Fibroblast of lung (primary cell): ENCODE data around the gene GRID1. TPM values are rescaled to one million over a fixed set of nuclear protein-coding genes. Genes with fewer than 3 reads are reported as not detected.

Experiments
- DNase-seq, 2 donors: peaks; one replicate each; pipeline versions ENCODE4 v3.0.0 to v3.0.0-alpha.2; 2010; ENCODE audit warnings: low read depth in 2 of 2
- H2AFZ ChIP-seq: 2 replicates; pipeline ENCODE4 v1.5.1; 2012; ENCODE audit warnings: low read length, control low read depth, inconsistent platforms
- H3K27ac ChIP-seq: 2 replicates; pipeline ENCODE4 v1.5.1; 2011; ENCODE audit warnings: low read length, control low read depth; ENCODE audit not compliant: insufficient read depth
- H3K27me3 ChIP-seq: 2 replicates; pipeline ENCODE4 v1.5.1; 2011; ENCODE audit warnings: mild to moderate bottlenecking, low read length; ENCODE audit not compliant: control insufficient read depth, insufficient read depth
- H3K36me3 ChIP-seq: 2 replicates; pipeline ENCODE4 v1.5.1; 2011; ENCODE audit warnings: low read length; ENCODE audit not compliant: control insufficient read depth, insufficient read depth
- H3K4me1 ChIP-seq: 2 replicates; pipeline ENCODE4 v1.5.1; 2011; ENCODE audit warnings: low read length; ENCODE audit not compliant: control insufficient read depth, insufficient read depth; ENCODE audit errors: extremely low read depth
- H3K4me2 ChIP-seq: 2 replicates; pipeline ENCODE4 v1.5.1; 2011; ENCODE audit warnings: low read length, control low read depth; ENCODE audit not compliant: insufficient read depth; ENCODE audit errors: extremely low read depth
- H3K4me3 ChIP-seq, 4 experiments: fragments of 200-600 bp in 1 of 4; sonication (generic) in 1 of 4; replicated peaks in 1 of 4; 2 replicates each; pipeline ENCODE4 v1.5.1; 2011 to 2016; ENCODE audit warnings: low read length in 4 of 4, low read depth in 3 of 4, mild to moderate bottlenecking in 3 of 4, control low read depth in 2 of 4, inconsistent platforms in 1 of 4, mixed read lengths in 1 of 4; ENCODE audit not compliant: insufficient read depth in 1 of 4; ENCODE audit errors: control extremely low read depth in 1 of 4
- H3K79me2 ChIP-seq: 2 replicates; pipeline ENCODE4 v1.5.1; 2012; ENCODE audit warnings: mild to moderate bottlenecking, low read length, inconsistent platforms; ENCODE audit not compliant: control insufficient read depth, insufficient read depth
- H3K9ac ChIP-seq: 2 replicates; pipeline ENCODE4 v1.5.1; 2011; ENCODE audit warnings: mild to moderate bottlenecking, low read length, control low read depth; ENCODE audit not compliant: insufficient read depth
- H3K9me3 ChIP-seq: 2 replicates; pipeline ENCODE4 v1.5.1; 2012; ENCODE audit warnings: low read depth, low read length; ENCODE audit not compliant: control insufficient read depth, insufficient read depth
- H4K20me1 ChIP-seq: 2 replicates; pipeline ENCODE4 v1.5.1; 2011; ENCODE audit warnings: low read length; ENCODE audit not compliant: control insufficient read depth, insufficient read depth; ENCODE audit errors: extremely low read depth
- CTCF ChIP-seq, 2 donors: IDR thresholded peaks in 1 of 2; conservative IDR thresholded peaks in 1 of 2; 1 replicate in 1 of 2; 2 replicates in 1 of 2; pipeline ENCODE4 v1.5.1; 2011 to 2012; ENCODE audit warnings: low read length in 2 of 2, control low read depth in 1 of 2, inconsistent platforms in 1 of 2, low read depth in 1 of 2, mild to moderate bottlenecking in 1 of 2
- EZH2 ChIP-seq: IDR thresholded peaks from 2 replicates; pipeline ENCODE4 v1.5.1; 2012; ENCODE audit warnings: low read length, control low read depth, mild to moderate bottlenecking; ENCODE audit errors: missing control alignments
- polyA plus RNA-seq, 2 donors: library from polyadenylated mRNA; depleted of rRNA in 1 of 2; stranded (reverse) in 1 of 2; unstranded in 1 of 2; fragments of >200 nt; gene quantifications; 2 replicates each; pipeline ENCODE4 v1.2.1, GENCODE V29; 2011 to 2012; ENCODE audit warnings: missing spikeins in 1 of 2
- total RNA-seq: library from RNA; depleted of rRNA; stranded (reverse); fragments of >200 nt; gene quantifications from 2 replicates; pipeline ENCODE4 v1.2.1, GENCODE V29; 2014

The GRID1 gene
- total and polyA plus RNA-seq, 2 donors (not counting 1 experiment from before 2014, with no cell fraction given) = 0.03 to 0.33 TPM

GRCh38 chr10:85679061-85679460, 687.5 kb downstream of the GRID1 start:
- H3K4me1 ChIP-seq = no peaks in the 10 kb centered on the region
- H2AFZ ChIP-seq = no peak overlapping the region
- H4K20me1 ChIP-seq = no peaks in the 10 kb centered on the region
- H3K79me2 ChIP-seq = no peaks in the 10 kb centered on the region
- no peak for DNase-seq
- no peaks in the 10 kb centered on the region for H3K36me3 ChIP-seq
- no peak overlapping the region for H3K4me2 ChIP-seq
- no peaks in the 10 kb centered on the region for H3K27me3 ChIP-seq
- no peak overlapping the region for H3K27ac ChIP-seq
- H3K9me3 ChIP-seq = no peaks in the 10 kb centered on the region
- no peak overlapping the region for H3K9ac ChIP-seq
- TF ChIP-seq CTCF (conservative IDR thresholded peaks at IDR 0.05 in 1 of 2, IDR thresholded peaks at IDR 0.05 in 1 of 2; ENCODE audit: low read depth in 1 of 2, low read length in 2 of 2) = no peak
- TF ChIP-seq EZH2 = no peak
- no peak overlapping the region for H3K4me3 ChIP-seq

- Histone ChIP-seq H3K4me1 (no peaks in the 10 kb centered on the region), H3K27ac (no peak overlapping the region), H3K36me3 (no peaks in the 10 kb centered on the region), H3K9me3 (no peaks in the 10 kb centered on the region), H4K20me1 (no peaks in the 10 kb centered on the region), H3K9ac (no peak overlapping the region), H3K4me3 (no peak overlapping the region), H2AFZ (no peak overlapping the region), H3K27me3 (no peaks in the 10 kb centered on the region), H3K79me2 (no peaks in the 10 kb centered on the region), H3K4me2 (no peak overlapping the region)
- no peak for DNase-seq
- TF ChIP-seq CTCF (conservative IDR thresholded peaks at IDR 0.05 in 1 of 2, IDR thresholded peaks at IDR 0.05 in 1 of 2; ENCODE audit: low read depth in 1 of 2, low read length in 2 of 2) (no peak), EZH2 (no peak)
Observed at GRCh38 chr10:85674851-85675250, 691.7 kb downstream of the GRID1 start.

- Histone ChIP-seq H3K4me2 (no peak overlapping the region), H3K27ac (no peak overlapping the region), H2AFZ (no peak overlapping the region), H4K20me1 (no peaks in the 10 kb centered on the region), H3K79me2 (no peaks in the 10 kb centered on the region), H3K9me3 (no peaks in the 10 kb centered on the region), H3K36me3 (no peaks in the 10 kb centered on the region), H3K4me1 (no peaks in the 10 kb centered on the region), H3K4me3 (no peak overlapping the region), H3K9ac (no peak overlapping the region), H3K27me3 (no peaks in the 10 kb centered on the region)
- DNase-seq = no peak
- TF ChIP-seq CTCF (conservative IDR thresholded peaks at IDR 0.05 in 1 of 2, IDR thresholded peaks at IDR 0.05 in 1 of 2; ENCODE audit: low read depth in 1 of 2, low read length in 2 of 2) = no peak
- no peak for TF ChIP-seq EZH2
Observed at GRCh38 chr10:85673270-85673669, 693.3 kb downstream of the GRID1 start.
